Sigmoid colon (tissue), 7 donors: ENCODE measurements around the gene TMEM18. TPM values are rescaled to one million over a fixed set of nuclear protein-coding genes. Genes with fewer than 3 reads are reported as not detected.
A peak's percentile ranks its signal among the peaks of the same experiment; 100 is the strongest.

Source experiments
- DNase-seq: peaks from one replicate; pipeline ENCODE4 v3.0.0-alpha.2; 2019
- H3K27ac ChIP-seq, 4 donors: fragments of 200-600 bp; sonication (generic); one replicate each; pipeline ENCODE4 v1.5.1; 2016 to 2019; ENCODE audit warnings: mild to moderate bottlenecking in 1 of 4
- H3K27me3 ChIP-seq, 3 donors: fragments of 200-600 bp; sonication (generic); one replicate each; pipeline ENCODE4 v1.5.1; 2019; ENCODE audit warnings: mild to moderate bottlenecking in 1 of 3
- H3K36me3 ChIP-seq, 4 donors: fragments of 200-600 bp; sonication (generic); one replicate each; pipeline ENCODE4 v1.5.1; 2016 to 2019
- H3K4me1 ChIP-seq, 4 donors: fragments of 200-600 bp; sonication (generic); one replicate each; pipeline ENCODE4 v1.5.1; 2017 to 2019
- H3K4me3 ChIP-seq, 4 donors: fragments of 200-600 bp; sonication (generic); one replicate each; pipeline ENCODE4 v1.5.1; 2017 to 2019; ENCODE audit warnings: mild to moderate bottlenecking in 2 of 4, moderate library complexity in 1 of 4
- H3K9me3 ChIP-seq, 4 donors: fragments of 200-600 bp in 3 of 4; sonication (generic) in 3 of 4; one replicate each; pipeline versions ENCODE4 v1.5.1 to v1.6.1; 2013 to 2019
- CTCF ChIP-seq, 4 experiments: fragments of 450-650 bp in 3 of 4; fragments of 200-600 bp in 1 of 4; IDR thresholded peaks; one replicate each; pipeline ENCODE4 v1.5.1; 2016 to 2019; ENCODE audit warnings: antibody characterized with exemption in 4 of 4, mild to moderate bottlenecking in 3 of 4, moderate library complexity in 2 of 4
- EP300 ChIP-seq, 4 donors: sonication (generic); formaldehyde crosslinking; IDR thresholded peaks; one replicate each; pipeline ENCODE4 v1.6.1; 2017; ENCODE audit warnings: antibody characterized with exemption in 4 of 4
- POLR2A ChIP-seq, 2 donors: fragments of 450-650 bp; IDR thresholded peaks; one replicate each; pipeline ENCODE4 v1.6.1; 2016; ENCODE audit warnings: antibody characterized with exemption in 2 of 2, mild to moderate bottlenecking in 2 of 2, moderate library complexity in 2 of 2
- POLR2AphosphoS5 ChIP-seq, 4 donors: sonication (generic); formaldehyde crosslinking; IDR thresholded peaks; one replicate each; pipeline ENCODE4 v1.6.1; 2017; ENCODE audit warnings: antibody characterized with exemption in 4 of 4
- WGBS, 2 donors: extraction: QIAGEN DNeasy Blood & Tissue Kit; methylation state at CpG; one replicate each; pipeline ENCODE4 v1.1.7; 2013; 5-methylcytosine and 5-hydroxymethylcytosine counted together
- intact Hi-C: fragments of 100-400 bp; cut with DNase I; formaldehyde crosslinking; loops from one replicate; pipeline ENCODE4 v1.15.1; 2023
- polyA plus RNA-seq, 3 donors: library from polyadenylated mRNA; stranded (reverse); fragments of 200-250 nt; gene quantifications; one replicate each; pipeline ENCODE4 v1.2.3, GENCODE V29; 2013
- total RNA-seq, 4 donors: library from RNA; depleted of rRNA; stranded (reverse); fragments of >200 nt; gene quantifications; one replicate each; pipeline ENCODE4 v1.1.0, GENCODE V29; 2016
- donor health status: healthy with polysubstance abuse.
- donor health status: Bipolar disorder and iron deficiency.
- donor health status: healthy.

TMEM18 gene
- total and polyA plus RNA-seq, 7 donors = 10.6 to 26.8 (median 22.7) TPM

- no peaks in the 10 kb centered on the region for H3K36me3 ChIP-seq
- no peak overlapping the region for H3K4me3 ChIP-seq
- intact Hi-C loops = no loop called here
- DNase-seq = no peak
- TF ChIP-seq CTCF (IDR thresholded peaks at IDR 0.05) = no peak
- no peak for TF ChIP-seq EP300 (IDR thresholded peaks at IDR 0.05)
- TF ChIP-seq POLR2A (IDR thresholded peaks at IDR 0.05) = no peak
- TF ChIP-seq POLR2AphosphoS5 (IDR thresholded peaks at IDR 0.05) = no peak
- peaks cover 0 to 20% (median 5%) of the 10 kb centered on the region in 3 donors for H3K27me3 ChIP-seq
- H3K9me3 ChIP-seq = no peaks in the 10 kb centered on the region
- no peak overlapping the region for H3K27ac ChIP-seq
- H3K4me1 ChIP-seq = no peaks in the 10 kb centered on the region
- WGBS, 2 donors = 85 to 86% methylated on average over 10 of the region's 10 CpGs
These were observed 22.3 kb downstream of the TMEM18 start for GRCh38 chr2:654896-655295.

- DNase-seq = peak; percentile 36
- intact Hi-C loops = no loop called here
- Histone ChIP-seq H3K4me3 (no peak overlapping the region), H3K4me1 (no peaks in the 10 kb centered on the region), H3K9me3 (no peaks in the 10 kb centered on the region), H3K36me3 (no peaks in the 10 kb centered on the region), H3K27me3 (peaks cover 0 to 11% (median 5%) of the 10 kb centered on the region in 3 donors), H3K27ac (no peak overlapping the region)
- no peak for TF ChIP-seq POLR2A (IDR thresholded peaks at IDR 0.05)
- no peak for TF ChIP-seq CTCF (IDR thresholded peaks at IDR 0.05)
- no peak for TF ChIP-seq EP300 (IDR thresholded peaks at IDR 0.05)
- TF ChIP-seq POLR2AphosphoS5 (IDR thresholded peaks at IDR 0.05) = no peak
- WGBS, 2 donors = 77 to 89% methylated on average over 17 of the region's 17 CpGs
These were observed 23.4 kb downstream of the TMEM18 start for GRCh38 chr2:653645-654425.

- no peaks in the 10 kb centered on the region for H3K4me1 ChIP-seq
- no peak overlapping the region for H3K4me3 ChIP-seq
- TF ChIP-seq POLR2AphosphoS5 (IDR thresholded peaks at IDR 0.05) (no peak), EP300 (IDR thresholded peaks at IDR 0.05) (no peak), CTCF (IDR thresholded peaks at IDR 0.05) (no peak), POLR2A (IDR thresholded peaks at IDR 0.05) (no peak)
- peaks cover 0 to 8% (median 4%) of the 10 kb centered on the region in 3 donors for H3K27me3 ChIP-seq
- no peak for DNase-seq
- H3K9me3 ChIP-seq = no peaks in the 10 kb centered on the region
- no peaks in the 10 kb centered on the region for H3K36me3 ChIP-seq
- 80 to 84% methylated on average over 6 of the region's 6 CpGs for WGBS, 2 donors
- intact Hi-C loops = no loop called here
- H3K27ac ChIP-seq = no peak overlapping the region
These were observed 24.2 kb downstream of the TMEM18 start for GRCh38 chr2:652881-653480.

- Histone ChIP-seq H3K9me3 (no peaks in the 10 kb centered on the region), H3K27me3 (peaks cover 0 to 10% (median under 1%) of the 10 kb centered on the region in 3 donors), H3K36me3 (no peaks in the 10 kb centered on the region), H3K4me3 (no peak overlapping the region), H3K4me1 (no peaks in the 10 kb centered on the region), H3K27ac (no peak overlapping the region)
- WGBS, 2 donors = 91 to 94% methylated on average over 14 of the region's 14 CpGs
- TF ChIP-seq CTCF (IDR thresholded peaks at IDR 0.05) = no peak
- TF ChIP-seq EP300 (IDR thresholded peaks at IDR 0.05) = no peak
- no peak for TF ChIP-seq POLR2A (IDR thresholded peaks at IDR 0.05)
- TF ChIP-seq POLR2AphosphoS5 (IDR thresholded peaks at IDR 0.05) = no peak
- intact Hi-C loops = no loop called here
- no peak for DNase-seq
These were observed 25.2 kb downstream of the TMEM18 start for GRCh38 chr2:651951-652373.
